KMS-11 (cell line): ENCODE data around the gene GTF2F1.

ENCODE experiments used
- H2AFZ ChIP-seq: fragments of 200-600 bp; sonication (generic); 2 replicates; pipeline ENCODE4 v1.6.1; 2016; ENCODE audit warnings: antibody characterized with exemption, mixed run types, low read depth
- H3K27ac ChIP-seq: fragments of 200-600 bp; sonication (generic); 2 replicates; pipeline ENCODE4 v1.6.1; 2016; ENCODE audit warnings: mild to moderate bottlenecking, mixed run types
- H3K27me3 ChIP-seq: fragments of 200-600 bp; sonication (generic); 2 replicates; pipeline ENCODE4 v1.6.1; 2017; ENCODE audit warnings: mild to moderate bottlenecking, low read depth, mixed run types, moderate library complexity; ENCODE audit not compliant: insufficient read depth
- H3K36me3 ChIP-seq: fragments of 200-600 bp; sonication (generic); 2 replicates; pipeline ENCODE4 v1.6.1; 2017; ENCODE audit warnings: mild to moderate bottlenecking, mixed run types; ENCODE audit not compliant: insufficient read depth
- H3K4me1 ChIP-seq: fragments of 200-600 bp; sonication (generic); 2 replicates; pipeline ENCODE4 v1.6.1; 2016; ENCODE audit warnings: mild to moderate bottlenecking, low read depth, mixed run types; ENCODE audit not compliant: poor library complexity, severe bottlenecking
- H3K4me2 ChIP-seq: fragments of 200-600 bp; sonication (generic); 2 replicates; pipeline ENCODE4 v1.7.0; 2016; ENCODE audit warnings: mild to moderate bottlenecking, mixed run types
- H3K4me3 ChIP-seq: fragments of 200-600 bp; sonication (generic); IDR thresholded peaks from 2 replicates; pipeline ENCODE4 v1.6.1; 2017; ENCODE audit warnings: low read depth, low read length, mixed read lengths; ENCODE audit not compliant: insufficient read depth
- H3K79me2 ChIP-seq: fragments of 200-600 bp; sonication (generic); 2 replicates; pipeline ENCODE4 v1.6.1; 2016; ENCODE audit warnings: low read depth, mixed run types; ENCODE audit not compliant: insufficient read depth
- H3K9ac ChIP-seq: fragments of 200-600 bp; sonication (generic); 2 replicates; pipeline ENCODE4 v1.6.1; 2016; ENCODE audit warnings: mild to moderate bottlenecking, mixed run types
- H4K20me1 ChIP-seq: fragments of 200-600 bp; sonication (generic); 2 replicates; pipeline ENCODE4 v1.6.1; 2016; ENCODE audit warnings: mild to moderate bottlenecking, mixed run types; ENCODE audit not compliant: insufficient read depth
- CTCF ChIP-seq: fragments of 200-600 bp; sonication (generic); conservative IDR thresholded peaks from 2 replicates; pipeline ENCODE4 v1.6.1; 2017; ENCODE audit warnings: low read depth, mild to moderate bottlenecking, antibody characterized with exemption, low read length, moderate library complexity, mixed read lengths

The GTF2F1 gene

DNA sequence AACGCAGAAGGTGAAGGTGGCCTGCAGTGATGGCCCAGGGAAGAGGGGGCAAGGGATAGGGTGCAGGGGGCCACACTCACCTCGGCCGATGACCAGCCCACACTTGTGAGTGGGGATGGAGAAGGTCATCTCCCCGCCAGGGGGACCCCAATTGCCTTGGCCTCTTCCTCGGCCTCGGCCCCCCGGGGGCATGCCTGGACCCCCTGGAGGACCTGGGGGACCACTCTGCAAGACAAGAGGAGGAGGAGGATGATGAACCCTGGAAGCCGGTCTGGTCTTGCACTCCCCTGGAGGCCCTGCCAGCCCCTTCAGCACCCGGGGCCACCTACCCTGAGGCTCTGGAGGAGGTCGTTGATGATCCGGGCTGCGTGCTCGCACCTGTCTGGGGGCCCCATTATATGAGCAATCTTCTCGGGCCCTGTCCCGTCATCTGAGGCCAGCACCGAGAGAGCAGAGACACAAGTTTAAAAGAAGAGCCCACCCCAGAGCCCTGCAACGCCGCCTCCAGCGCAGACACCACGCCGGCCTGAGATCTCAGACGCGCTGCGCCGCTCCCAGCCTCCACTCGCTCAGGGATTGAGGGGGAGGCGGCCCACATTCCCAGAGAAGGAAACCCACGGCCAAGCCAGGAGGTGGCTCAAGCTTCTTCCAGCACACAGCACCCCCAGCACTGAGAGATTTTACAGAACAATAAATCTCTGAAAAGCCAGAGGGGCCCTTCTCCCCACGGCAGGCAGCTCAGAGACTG, 23.9 kb upstream of the GTF2F1 start:
- H3K4me2 ChIP-seq = no peak overlapping the region
- no peaks in the 10 kb centered on the region for H3K27me3 ChIP-seq
- no peak overlapping the region for H3K4me3 ChIP-seq
- H2AFZ ChIP-seq = no peak overlapping the region
- peaks cover 13% of the 10 kb centered on the region; the same call in 1 of the 2 replicates for H3K36me3 ChIP-seq
- H3K79me2 ChIP-seq = peaks cover 30% of the 10 kb centered on the region
- no peak overlapping the region for H3K27ac ChIP-seq
- H3K9ac ChIP-seq = no peak overlapping the region
- TF ChIP-seq CTCF = no peak
- H3K4me1 ChIP-seq = no peaks in the 10 kb centered on the region
- peaks cover 6% of the 10 kb centered on the region; the same call in 1 of the 2 replicates for H4K20me1 ChIP-seq

DNA sequence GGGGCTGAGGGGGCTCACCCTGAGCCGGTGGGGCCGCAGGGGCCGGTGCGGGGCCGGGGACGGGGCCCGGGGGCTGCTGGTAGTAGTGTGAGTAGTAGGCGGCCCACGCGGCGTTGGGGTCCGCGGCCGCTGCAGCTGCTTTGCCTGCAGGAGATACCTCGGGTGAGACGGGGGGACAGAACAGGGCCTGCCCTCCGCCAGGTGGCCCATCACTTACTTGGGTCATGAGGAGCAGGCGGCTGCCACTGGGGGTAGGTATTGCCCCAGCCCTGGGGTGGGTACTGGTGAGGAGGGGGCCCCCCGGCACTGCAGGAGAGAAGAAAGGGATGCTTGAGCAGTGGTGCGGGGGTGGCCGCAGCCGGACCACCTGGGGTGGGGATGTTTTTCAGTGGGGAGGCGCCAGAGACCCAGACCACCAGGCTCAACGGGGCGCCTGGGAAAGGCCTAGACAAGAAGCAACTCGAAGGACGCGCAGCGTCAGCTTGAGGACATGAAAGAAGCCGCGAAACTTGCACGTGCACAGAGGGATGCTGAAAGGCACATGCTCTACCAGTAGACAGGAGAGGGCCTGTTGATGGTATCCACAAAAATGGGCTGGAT, 22.7 kb upstream of the GTF2F1 start:
- Histone ChIP-seq H3K79me2 (peaks cover 18% of the 10 kb centered on the region), H3K27ac (no peak overlapping the region), H3K9ac (no peak overlapping the region), H2AFZ (no peak overlapping the region), H3K27me3 (no peaks in the 10 kb centered on the region), H3K4me3 (no peak overlapping the region), H3K36me3 (peaks cover 13% of the 10 kb centered on the region; the same call in 1 of the 2 replicates), H3K4me1 (no peaks in the 10 kb centered on the region), H4K20me1 (no peaks in the 10 kb centered on the region), H3K4me2 (no peak overlapping the region)
- no peak for TF ChIP-seq CTCF

DNA sequence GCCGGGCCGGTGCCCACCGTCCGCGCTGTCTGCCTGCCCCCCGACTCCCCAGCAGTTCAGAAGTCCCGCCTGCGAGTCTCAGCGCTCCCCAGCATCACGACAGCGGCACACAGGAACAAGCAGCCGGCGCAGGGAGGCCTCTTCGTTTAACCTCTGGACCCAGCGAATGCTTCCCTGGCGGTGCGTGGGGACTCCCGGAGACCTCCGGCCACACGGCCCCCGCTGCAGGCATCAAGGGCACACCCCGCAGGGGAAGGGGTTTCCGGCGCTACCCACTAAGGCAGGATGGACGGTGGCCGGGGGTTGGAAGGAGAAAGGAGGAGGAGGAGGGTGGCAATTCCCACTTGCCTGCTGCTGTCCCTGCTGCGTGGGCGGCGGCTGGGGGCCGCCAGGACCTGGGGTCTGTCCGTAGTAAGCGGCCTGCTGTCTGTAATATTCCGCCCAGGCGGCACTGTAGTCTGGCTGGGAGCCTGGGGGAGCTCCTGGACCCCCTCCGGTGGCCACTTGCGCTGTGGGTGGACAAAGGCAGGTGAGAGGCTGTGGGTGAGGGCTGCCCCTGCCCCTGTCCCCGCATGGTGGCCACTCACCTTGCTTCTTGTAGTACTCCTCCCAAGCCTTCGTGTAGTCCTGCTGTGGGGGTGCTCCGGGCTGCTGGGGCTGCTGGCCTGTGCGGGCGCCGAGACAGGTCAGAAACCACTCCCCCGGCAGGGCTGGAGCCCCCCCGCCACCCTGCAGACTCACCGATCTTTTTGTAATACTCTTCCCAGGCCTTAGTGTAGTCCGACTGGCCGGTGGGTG, 22.0 kb upstream of the GTF2F1 start:
- Histone ChIP-seq H3K27ac (no peak overlapping the region), H3K36me3 (peaks cover 11% of the 10 kb centered on the region; the same call in 1 of the 2 replicates), H3K9ac (no peak overlapping the region)

More for the DNA sequence above, 22.0 kb upstream of the GTF2F1 start:
- no peaks in the 10 kb centered on the region for H3K4me1 ChIP-seq
- peaks cover 12% of the 10 kb centered on the region for H3K79me2 ChIP-seq
- no peak overlapping the region for H3K4me2 ChIP-seq
- H3K27me3 ChIP-seq = no peaks in the 10 kb centered on the region
- H3K4me3 ChIP-seq = no peak overlapping the region
- no peaks in the 10 kb centered on the region for H4K20me1 ChIP-seq
- no peak overlapping the region for H2AFZ ChIP-seq
- no peak for TF ChIP-seq CTCF
